GM21619 (cell line): ENCODE data around the gene THSD7B.

ENCODE experiments used
- ATAC-seq: cut with Tn5 transposase; IDR thresholded peaks from one replicate; pipeline ENCODE4 v1.9.1; 2021; ENCODE audit not compliant: unreplicated experiment

Gene THSD7B

GRCh38 chr2:136798766-136799165 lies 33.4 kb downstream of the THSD7B start:
- ATAC-seq = no peak

- no peak for ATAC-seq
These were observed 36.3 kb downstream of the THSD7B start for GRCh38 chr2:136801661-136802060.

GRCh38 chr2:136809998-136810397 lies 44.7 kb downstream of the THSD7B start:
- no peak for ATAC-seq

GRCh38 chr2:136818839-136819238 lies 53.5 kb downstream of the THSD7B start:
- no peak for ATAC-seq

GRCh38 chr2:136823291-136823690 lies 57.9 kb downstream of the THSD7B start:
- no peak for ATAC-seq

GRCh38 chr2:136828162-136828561 lies 62.8 kb downstream of the THSD7B start:
- ATAC-seq = no peak

GRCh38 chr2:136828774-136829173 lies 63.4 kb downstream of the THSD7B start:
- no peak for ATAC-seq

GRCh38 chr2:136844546-136844945 lies 79.2 kb downstream of the THSD7B start:
- ATAC-seq = no peak

GRCh38 chr2:136858656-136859055 lies 93.3 kb downstream of the THSD7B start:
- no peak for ATAC-seq

- no peak for ATAC-seq
These were observed 95.2 kb downstream of the THSD7B start for GRCh38 chr2:136860443-136860958.

- ATAC-seq = no peak
These were observed 98.1 kb downstream of the THSD7B start for GRCh38 chr2:136863468-136863867.

GRCh38 chr2:136863874-136864273 lies 98.5 kb downstream of the THSD7B start:
- ATAC-seq = no peak

- no peak for ATAC-seq
These were observed 106.1 kb downstream of the THSD7B start for GRCh38 chr2:136871424-136871823.

- ATAC-seq = no peak
These were observed 108.9 kb downstream of the THSD7B start for GRCh38 chr2:136874258-136874657.

- no peak for ATAC-seq
These were observed 125.8 kb downstream of the THSD7B start for GRCh38 chr2:136891100-136891499.

- no peak for ATAC-seq
These were observed 128.8 kb downstream of the THSD7B start for GRCh38 chr2:136894007-136894634.

- no peak for ATAC-seq
These were observed 136.4 kb downstream of the THSD7B start for GRCh38 chr2:136901732-136902131.

GRCh38 chr2:136905779-136906178 lies 140.4 kb downstream of the THSD7B start:
- no peak for ATAC-seq

GRCh38 chr2:136909777-136910176 lies 144.4 kb downstream of the THSD7B start:
- no peak for ATAC-seq

- ATAC-seq = no peak
These were observed 150.8 kb downstream of the THSD7B start for GRCh38 chr2:136916131-136916530.

GRCh38 chr2:136917411-136917881 lies 152.1 kb downstream of the THSD7B start:
- ATAC-seq = no peak

- no peak for ATAC-seq
These were observed 154.3 kb downstream of the THSD7B start for GRCh38 chr2:136919682-136920081.
